ENCODE measurements around the gene SLC39A7.

GRCh38 chr6:33198159-33198852 lies 2.4 kb upstream of the SLC39A7 start:
- TF ChIP-seq POLR2A (IDR thresholded peaks at IDR 0.05): no peak
- no peak for TF ChIP-seq CTCF (IDR thresholded peaks at IDR 0.05)
- no peak for TF ChIP-seq EP300 (IDR thresholded peaks at IDR 0.05)

Measured in stomach (tissue), 4 donors.